Duodenal mucosa (tissue), 2 donors: Measurements from ENCODE around the gene ECSIT.
"Not testable (repeated sequence)": the region's sequence is repeated elsewhere in the genome, so short reads cannot be mapped to it uniquely, and the experiment has no call there.

Experiments
- H3K27ac ChIP-seq: one replicate; pipeline ENCODE4 v1.7.0; 2013; ENCODE audit warnings: low read depth, low read length
- H3K27me3 ChIP-seq, 2 donors: one replicate each; pipeline ENCODE4 v1.7.0; 2013; ENCODE audit warnings: low read length in 2 of 2, control low read depth in 1 of 2; ENCODE audit not compliant: insufficient read depth in 2 of 2, control insufficient read depth in 1 of 2
- H3K36me3 ChIP-seq, 2 donors: one replicate each; pipeline ENCODE4 v1.7.0; 2013; ENCODE audit warnings: low read length in 2 of 2, control low read depth in 1 of 2; ENCODE audit not compliant: insufficient read depth in 2 of 2, control insufficient read depth in 1 of 2
- H3K4me1 ChIP-seq, 2 donors: one replicate each; pipeline ENCODE4 v1.7.0; 2013; ENCODE audit warnings: low read length in 2 of 2, control low read depth in 1 of 2; ENCODE audit not compliant: insufficient read depth in 2 of 2, control insufficient read depth in 1 of 2
- H3K4me3 ChIP-seq, 2 donors: one replicate each; pipeline ENCODE4 v1.7.0; 2013; ENCODE audit warnings: low read length in 2 of 2, low read depth in 1 of 2
- H3K9ac ChIP-seq, 2 donors: one replicate each; pipeline ENCODE4 v1.7.0; 2013; ENCODE audit warnings: low read length in 2 of 2, low read depth in 1 of 2
- H3K9me3 ChIP-seq, 2 donors: one replicate each; pipeline ENCODE4 v1.7.0; 2013; ENCODE audit warnings: low read length in 2 of 2, control low read depth in 1 of 2; ENCODE audit not compliant: control insufficient read depth in 1 of 2

Gene ECSIT

GRCh38 chr19:11475343-11475742, 53.6 kb downstream of the ECSIT start:
- not testable (repeated sequence) for H3K27me3 ChIP-seq, H3K9ac ChIP-seq, H3K9me3 ChIP-seq, H3K27ac ChIP-seq, H3K4me1 ChIP-seq, H3K4me3 ChIP-seq, H3K36me3 ChIP-seq

- no peak overlapping the region for H3K9ac ChIP-seq
- H3K9me3 ChIP-seq: no peaks in the 10 kb centered on the region
- no peaks in the 10 kb centered on the region for H3K36me3 ChIP-seq
- no peak overlapping the region for H3K27ac ChIP-seq
- H3K27me3 ChIP-seq: peaks cover 2 to 4% of the 10 kb centered on the region in 2 donors
- H3K4me3 ChIP-seq: no peak overlapping the region
- H3K4me1 ChIP-seq: no peaks in the 10 kb centered on the region
Observed at GRCh38 chr19:11473725-11474124, 55.2 kb downstream of the ECSIT start.

GRCh38 chr19:11468266-11468845, 60.6 kb downstream of the ECSIT start:
- not testable (repeated sequence) for H3K4me3 ChIP-seq, H3K9me3 ChIP-seq, H3K36me3 ChIP-seq

GRCh38 chr19:11465600-11465999, 63.3 kb downstream of the ECSIT start:
- Histone ChIP-seq H3K27me3 (peaks cover 0 to 8% of the 10 kb centered on the region in 2 donors), H3K4me3 (no peak overlapping the region), H3K36me3 (no peaks in the 10 kb centered on the region), H3K9ac (no peak overlapping the region), H3K27ac (no peak overlapping the region), H3K4me1 (no peaks in the 10 kb centered on the region), H3K9me3 (no peaks in the 10 kb centered on the region)

More at GRCh38 chr19:11468266-11468845, 60.6 kb downstream of the ECSIT start:
- not testable (repeated sequence) for H3K27me3 ChIP-seq, H3K27ac ChIP-seq, H3K4me1 ChIP-seq, H3K9ac ChIP-seq

GRCh38 chr19:11464333-11465265, 64.3 kb downstream of the ECSIT start:
- no peaks in the 10 kb centered on the region for H3K4me1 ChIP-seq
- no peak overlapping the region for H3K9ac ChIP-seq
- no peak overlapping the region for H3K4me3 ChIP-seq
- H3K27ac ChIP-seq: no peak overlapping the region
- no peaks in the 10 kb centered on the region for H3K36me3 ChIP-seq
- peaks cover 0 to 8% of the 10 kb centered on the region in 2 donors for H3K27me3 ChIP-seq
- H3K9me3 ChIP-seq: no peaks in the 10 kb centered on the region

- H3K27me3 ChIP-seq: peaks cover 0 to 8% of the 10 kb centered on the region in 2 donors
- H3K4me1 ChIP-seq: no peaks in the 10 kb centered on the region
- no peaks in the 10 kb centered on the region for H3K36me3 ChIP-seq
- H3K9ac ChIP-seq: no peak overlapping the region
- no peak overlapping the region for H3K27ac ChIP-seq
- no peaks in the 10 kb centered on the region for H3K9me3 ChIP-seq
- no peak overlapping the region for H3K4me3 ChIP-seq
Observed at GRCh38 chr19:11463391-11463790, 65.5 kb downstream of the ECSIT start.

- Histone ChIP-seq H3K27me3 (peaks cover 0 to 8% of the 10 kb centered on the region in 2 donors), H3K27ac (no peak overlapping the region), H3K9ac (no peak overlapping the region), H3K4me3 (no peak overlapping the region), H3K9me3 (no peaks in the 10 kb centered on the region), H3K36me3 (no peaks in the 10 kb centered on the region), H3K4me1 (no peaks in the 10 kb centered on the region)
Observed at GRCh38 chr19:11461453-11461852, 67.5 kb downstream of the ECSIT start.

- no peak overlapping the region for H3K4me3 ChIP-seq
- H3K27me3 ChIP-seq: peaks cover 0 to 7% of the 10 kb centered on the region in 2 donors
- no peaks in the 10 kb centered on the region for H3K36me3 ChIP-seq
- no peak overlapping the region for H3K27ac ChIP-seq
- H3K9ac ChIP-seq: no peak overlapping the region
- H3K9me3 ChIP-seq: no peaks in the 10 kb centered on the region
- H3K4me1 ChIP-seq: no peaks in the 10 kb centered on the region
Observed at GRCh38 chr19:11460207-11460606, 68.7 kb downstream of the ECSIT start.

GRCh38 chr19:11458912-11459311, 70.0 kb downstream of the ECSIT start:
- not testable (repeated sequence) for H3K27ac ChIP-seq, H3K27me3 ChIP-seq, H3K36me3 ChIP-seq, H3K9ac ChIP-seq, H3K4me1 ChIP-seq, H3K4me3 ChIP-seq, H3K9me3 ChIP-seq

- H3K4me3 ChIP-seq: no peak overlapping the region
- no peak overlapping the region for H3K27ac ChIP-seq
- H3K4me1 ChIP-seq: no peaks in the 10 kb centered on the region
- H3K9me3 ChIP-seq: no peaks in the 10 kb centered on the region
- H3K9ac ChIP-seq: no peak overlapping the region
- no peaks in the 10 kb centered on the region for H3K27me3 ChIP-seq
- no peaks in the 10 kb centered on the region for H3K36me3 ChIP-seq
Observed at GRCh38 chr19:11458236-11458900, 70.6 kb downstream of the ECSIT start.
